Endothelial cell of umbilical vein (primary cell): ENCODE measurements around the gene GALNT10. TPM values are rescaled to one million over a fixed set of nuclear protein-coding genes. Genes with fewer than 3 reads are reported as not detected.

ENCODE experiments used
- BruUV-seq: library from RNA; stranded (reverse); fragments of 400-500 nt; replicated peaks from 2 replicates; lab custom pipeline; 2021; lab: Mats Ljungman, UMichigan
- CTCF ChIA-PET: fragments of 300-600, 350-600 bp; sonication (Branson Sonifier 250); formaldehyde crosslinking; loops from one replicate; lab custom pipeline; 2021; ENCODE audit warnings: antibody characterized with exemption, inconsistent platforms; lab: Charles Lee
- POLR2A ChIA-PET: fragments of 300-600, 350-600 bp; sonication (Branson Sonifier 250); formaldehyde crosslinking; loops from one replicate; lab custom pipeline; 2021; ENCODE audit warnings: antibody characterized with exemption, inconsistent platforms; lab: Charles Lee
- DNase-seq: peaks from one replicate; pipeline ENCODE4 v3.0.0-alpha.2; 2011; ENCODE audit warnings: low read depth, low spot score
- FAIRE-seq: peaks from 2 replicates; lab custom pipeline; 2011; peaks lifted over from hg19 to GRCh38; lab: Jason Lieb, UNC
- H2AFZ ChIP-seq: 2 replicates; pipeline ENCODE4 v1.6.0; 2012; ENCODE audit warnings: low read depth, low read length, control low read depth, inconsistent platforms
- H3K27ac ChIP-seq: 2 replicates; pipeline ENCODE4 v1.5.1; 2011; ENCODE audit warnings: low read depth, mild to moderate bottlenecking, control low read depth, low read length, moderate library complexity; ENCODE audit not compliant: insufficient read depth
- H3K27me3 ChIP-seq, 2 experiments: 2 replicates each; pipeline versions ENCODE4 v1.6.0 to v1.6.1; 2011; ENCODE audit warnings: low read length in 2 of 2, mixed read lengths in 1 of 2; ENCODE audit not compliant: control insufficient read depth in 2 of 2, insufficient read depth in 2 of 2
- H3K36me3 ChIP-seq, 2 experiments: 2 replicates in 1 of 2; 3 replicates in 1 of 2; pipeline ENCODE4 v1.5.1; 2011; ENCODE audit warnings: low read length in 2 of 2, mild to moderate bottlenecking in 1 of 2, moderate library complexity in 1 of 2; ENCODE audit not compliant: control insufficient read depth in 2 of 2, insufficient read depth in 2 of 2; ENCODE audit errors: extremely low read depth in 1 of 2
- H3K4me1 ChIP-seq: 3 replicates; pipeline ENCODE4 v1.5.1; 2011; ENCODE audit warnings: mild to moderate bottlenecking, low read length; ENCODE audit not compliant: control insufficient read depth, insufficient read depth; ENCODE audit errors: extremely low read depth
- H3K4me2 ChIP-seq: 2 replicates; pipeline ENCODE4 v1.6.1; 2011; ENCODE audit warnings: low read length, control low read depth, mixed read lengths; ENCODE audit not compliant: insufficient read depth
- H3K4me3 ChIP-seq, 3 experiments: fragments of 200-600 bp in 1 of 3; sonication (generic), shearing (Covaris generic) in 1 of 3; replicated peaks in 1 of 3; 2 replicates each; pipeline ENCODE4 v1.5.1; 2011 to 2016; ENCODE audit warnings: control low read depth in 3 of 3, low read length in 3 of 3, mild to moderate bottlenecking in 2 of 3, inconsistent platforms in 1 of 3, low read depth in 1 of 3, moderate library complexity in 1 of 3; ENCODE audit not compliant: insufficient read depth in 1 of 3
- H3K79me2 ChIP-seq: 2 replicates; pipeline ENCODE4 v1.6.0; 2012; ENCODE audit warnings: low read length, inconsistent platforms; ENCODE audit not compliant: control insufficient read depth, insufficient read depth
- H3K9ac ChIP-seq: replicated peaks from 2 replicates; pipeline ENCODE3; 2011; ENCODE audit warnings: low read length, control low read depth; ENCODE audit not compliant: insufficient read depth; ENCODE audit errors: extremely low read depth
- H3K9me1 ChIP-seq: replicated peaks from 3 replicates; pipeline ENCODE4 v1.6.0; 2011; ENCODE audit warnings: mild to moderate bottlenecking, low read length; ENCODE audit not compliant: control insufficient read depth, insufficient read depth; ENCODE audit errors: extremely low read depth
- H3K9me3 ChIP-seq: replicated peaks from 2 replicates; pipeline ENCODE4 v1.5.1; 2012; ENCODE audit warnings: low read length, inconsistent platforms; ENCODE audit not compliant: control insufficient read depth, insufficient read depth
- H4K20me1 ChIP-seq: replicated peaks from 2 replicates; pipeline ENCODE3; 2011; ENCODE audit warnings: mild to moderate bottlenecking, low read length; ENCODE audit not compliant: control insufficient read depth, insufficient read depth; ENCODE audit errors: extremely low read depth
- CTCF ChIP-seq, 2 donors: IDR thresholded peaks; 1 replicate in 1 of 2; 2 replicates in 1 of 2; pipeline ENCODE4 v1.5.1; 2011; ENCODE audit warnings: low read length in 2 of 2, mild to moderate bottlenecking in 2 of 2, moderate library complexity in 2 of 2, control low read depth in 1 of 2, inconsistent platforms in 1 of 2, low read depth in 1 of 2; ENCODE audit not compliant: insufficient read depth in 1 of 2; ENCODE audit errors: extremely low read depth in 1 of 2
- EZH2 ChIP-seq: IDR thresholded peaks from 2 replicates; pipeline ENCODE4 v1.6.1; 2012; ENCODE audit warnings: borderline replicate concordance, low read depth, mild to moderate bottlenecking, moderate library complexity, low read length, inconsistent platforms; ENCODE audit not compliant: severe bottlenecking
- FOS ChIP-seq: IDR thresholded peaks from 2 replicates; pipeline ENCODE4 v1.6.1; 2011; ENCODE audit warnings: mild to moderate bottlenecking, low read length, moderate library complexity, borderline replicate concordance; ENCODE audit not compliant: insufficient read depth
- GATA2 ChIP-seq: IDR thresholded peaks from 2 replicates; pipeline ENCODE4 v1.7.0; 2011; ENCODE audit warnings: low read depth, mild to moderate bottlenecking, moderate library complexity, mixed read lengths, low read length; ENCODE audit not compliant: insufficient read length, insufficient read depth
- JUN ChIP-seq: IDR thresholded peaks from 2 replicates; pipeline ENCODE4 v1.6.1; 2011; ENCODE audit warnings: borderline replicate concordance, low read depth; ENCODE audit not compliant: insufficient read length, insufficient read depth
- MAX ChIP-seq: IDR thresholded peaks from 2 replicates; pipeline ENCODE4 v1.6.1; 2011; ENCODE audit not compliant: insufficient read depth, insufficient read length
- MYC ChIP-seq: IDR thresholded peaks from one replicate; pipeline ENCODE4 v1.6.1; 2011; ENCODE audit warnings: mild to moderate bottlenecking, low read depth, low read length
- POLR2A ChIP-seq: IDR thresholded peaks from 2 replicates; pipeline ENCODE4 v1.6.1; 2012; ENCODE audit warnings: low read depth, mild to moderate bottlenecking, control low read depth, low read length
- POLR2AphosphoS5 ChIP-seq: IDR thresholded peaks from 2 replicates; pipeline ENCODE4 v1.6.1; 2012; ENCODE audit warnings: low read depth, mild to moderate bottlenecking, control low read depth, low read length, moderate library complexity; ENCODE audit not compliant: insufficient read depth
- dilution Hi-C: fragments of 300-500 bp; cut with MboI; formaldehyde crosslinking; loops from one replicate; pipeline ENCODE4 v1.15.0; 2019; ENCODE audit warnings: low sequenced_read_pairs; ENCODE audit not compliant: extremely low pct_ligation_motif_present
- intact Hi-C: fragments of 100-400 bp; cut with micrococcal nuclease; formaldehyde crosslinking; loops from one replicate; pipeline ENCODE4 v1.10.0; 2022
- polyA plus RNA-seq, 4 experiments: library from polyadenylated mRNA; depleted of rRNA in 3 of 4; stranded (reverse) in 3 of 4; unstranded in 1 of 4; fragments of >200 nt; gene quantifications; 2 replicates each; pipeline versions ENCODE4 v1.2.1 to v1.2.3, GENCODE V29; 2011 to 2012; ENCODE audit warnings: missing spikeins in 1 of 4
- total RNA-seq: library from RNA; stranded (reverse); gene quantifications from 2 replicates; pipeline ENCODE4 v1.2.3, GENCODE V29; 2021

The GALNT10 gene
- total and polyA plus RNA-seq, 2 donors (not counting 3 experiments of a cell fraction or from before 2014, with no cell fraction given): 70.2 to 77.6 TPM

GRCh38 chr5:154410786-154411185 lies 220.3 kb downstream of the GALNT10 start:
- TF ChIP-seq GATA2: no peak
- no peak for TF ChIP-seq MYC
- no peak for TF ChIP-seq JUN
- no peak for TF ChIP-seq CTCF (IDR thresholded peaks at IDR 0.05; ENCODE audit: extremely low read depth in 1 of 2, insufficient read depth in 1 of 2, low read depth in 1 of 2, low read length in 2 of 2)
- TF ChIP-seq EZH2: no peak
- TF ChIP-seq POLR2AphosphoS5: no peak
- TF ChIP-seq MAX: no peak
- no peak for TF ChIP-seq FOS
- TF ChIP-seq POLR2A: no peak
- H3K27me3 ChIP-seq: no peaks in the 10 kb centered on the region
- no peaks in the 10 kb centered on the region for H3K9me3 ChIP-seq
- FAIRE-seq (no peak), DNase-seq (no peak)
- H3K9ac ChIP-seq: no peak overlapping the region
- H3K4me1 ChIP-seq: no peaks in the 10 kb centered on the region
- no peaks in the 10 kb centered on the region for H4K20me1 ChIP-seq
- H3K79me2 ChIP-seq: no peaks in the 10 kb centered on the region
- no peak overlapping the region for H3K4me3 ChIP-seq
- H2AFZ ChIP-seq: no peak overlapping the region
- no peak overlapping the region for H3K4me2 ChIP-seq
- POLR2A ChIA-PET: no interaction called here
- CTCF ChIA-PET: interaction anchor here (2.2 kb wide), 1 partner anchor 11 kb away, joined by 7 read pairs; no protein-coding TSS in a partner anchor
- no TSS peak for BruUV-seq
- no peaks in the 10 kb centered on the region for H3K9me1 ChIP-seq
- intact Hi-C loops: no loop called here
- H3K36me3 ChIP-seq: peaks cover 5 to 26% of the 10 kb centered on the region in 2 experiments
- dilution Hi-C loops: no loop called here
- no peak overlapping the region for H3K27ac ChIP-seq
